Panc1 (cell line): ENCODE data around the gene PRKG1. TPM values are rescaled to one million over a fixed set of nuclear protein-coding genes. Genes with fewer than 3 reads are reported as not detected.

Experiments used
- ATAC-seq: fragments of 200-7000 bp; cut with Tn5 transposase; 2 replicates; pipeline ENCODE4 v1.9.1; 2020; ENCODE audit warnings: mild to moderate bottlenecking, moderate library complexity
- BruUV-seq: library from RNA; stranded (reverse); fragments of 400-500 nt; replicated peaks from 2 replicates; lab custom pipeline; 2021; lab: Mats Ljungman, UMichigan
- CTCF ChIA-PET: fragments of 300-600 bp; sonication (Branson Sonifier 250); formaldehyde crosslinking; loops from one replicate; lab custom pipeline; 2022; ENCODE audit warnings: antibody characterized with exemption; lab: Charles Lee
- POLR2A ChIA-PET: fragments of 300-600 bp; sonication (Branson Sonifier 250); formaldehyde crosslinking; loops from one replicate; lab custom pipeline; 2022; ENCODE audit warnings: antibody characterized with exemption; lab: Charles Lee
- DNase-seq: peaks from one replicate; pipeline ENCODE4 v3.0.0-alpha.2; 2010; ENCODE audit warnings: low read depth, low spot score
- H3K27ac ChIP-seq: 2 replicates; pipeline ENCODE4 v1.5.1; 2011; ENCODE audit warnings: mild to moderate bottlenecking, low read length, inconsistent platforms
- H3K27me3 ChIP-seq: fragments of 200-500 bp; sonication (Bioruptor generic); 2 replicates; pipeline ENCODE4 v1.6.0; 2014; ENCODE audit warnings: low read length, inconsistent platforms; ENCODE audit not compliant: control insufficient read depth, insufficient read depth
- H3K36me3 ChIP-seq: fragments of 200-500 bp; sonication (Bioruptor generic); 2 replicates; pipeline ENCODE4 v1.5.1; 2014; ENCODE audit warnings: inconsistent platforms, mild to moderate bottlenecking, low read length, moderate library complexity; ENCODE audit not compliant: control insufficient read depth, insufficient read depth
- H3K4me1 ChIP-seq: 2 replicates; pipeline ENCODE4 v1.5.1; 2011; ENCODE audit warnings: inconsistent platforms, mild to moderate bottlenecking, low read length, moderate library complexity; ENCODE audit not compliant: control insufficient read depth, insufficient read depth
- H3K4me3 ChIP-seq, 2 experiments: 2 replicates each; pipeline ENCODE4 v1.5.1; 2011 to 2012; ENCODE audit warnings: low read depth in 2 of 2, low read length in 2 of 2, mild to moderate bottlenecking in 2 of 2, inconsistent platforms in 1 of 2, moderate library complexity in 1 of 2
- H3K9me3 ChIP-seq: fragments of 200-500 bp; sonication (Bioruptor generic); 2 replicates; pipeline ENCODE4 v1.5.1; 2014; ENCODE audit warnings: low read depth, mild to moderate bottlenecking, inconsistent platforms, low read length, moderate library complexity; ENCODE audit not compliant: control insufficient read depth, insufficient read depth
- CTCF ChIP-seq: fragments of 450-650 bp; IDR thresholded peaks from 2 replicates; pipeline ENCODE4 v1.5.1; 2017; ENCODE audit warnings: mild to moderate bottlenecking
- POLR2AphosphoS5 ChIP-seq: IDR thresholded peaks from 2 replicates; pipeline ENCODE4 v1.6.1; 2012; ENCODE audit warnings: mild to moderate bottlenecking, low read depth, low read length, moderate library complexity
- REST ChIP-seq, 2 experiments: IDR thresholded peaks; 2 replicates each; pipeline ENCODE4 v1.6.1; 2011 to 2012; ENCODE audit warnings: low read depth in 2 of 2, control low read depth in 1 of 2, low read length in 1 of 2, mild to moderate bottlenecking in 1 of 2, moderate library complexity in 1 of 2; ENCODE audit not compliant: insufficient read depth in 1 of 2
- SIN3A ChIP-seq: IDR thresholded peaks from 2 replicates; pipeline ENCODE4 v1.6.1; 2012; ENCODE audit warnings: low read depth, mild to moderate bottlenecking, low read length, moderate library complexity, borderline replicate concordance; ENCODE audit not compliant: insufficient read depth
- TCF7L2 ChIP-seq: IDR thresholded peaks from 2 replicates; pipeline ENCODE4 v1.6.1; 2011; ENCODE audit warnings: mild to moderate bottlenecking, low read depth, low read length, inconsistent platforms
- in situ Hi-C: cut with HindIII; loops from 2 replicates; pipeline ENCODE4 v1.10.0; 2016; ENCODE audit warnings: low sequenced_read_pairs, low pct_unique_long_range_greater_than_20kb
- intact Hi-C: fragments of 100-400 bp; cut with micrococcal nuclease; formaldehyde crosslinking; loops from one replicate; pipeline ENCODE4 v1.10.0; 2022; ENCODE audit not compliant: unreplicated experiment
- total RNA-seq: library from RNA; stranded (reverse); gene quantifications from one replicate; pipeline ENCODE4 v1.2.1, GENCODE V29; 2021; ENCODE audit not compliant: unreplicated experiment

The PRKG1 gene
- total RNA-seq, 1 experiment from 2014 or later: 0.92 TPM

DNA sequence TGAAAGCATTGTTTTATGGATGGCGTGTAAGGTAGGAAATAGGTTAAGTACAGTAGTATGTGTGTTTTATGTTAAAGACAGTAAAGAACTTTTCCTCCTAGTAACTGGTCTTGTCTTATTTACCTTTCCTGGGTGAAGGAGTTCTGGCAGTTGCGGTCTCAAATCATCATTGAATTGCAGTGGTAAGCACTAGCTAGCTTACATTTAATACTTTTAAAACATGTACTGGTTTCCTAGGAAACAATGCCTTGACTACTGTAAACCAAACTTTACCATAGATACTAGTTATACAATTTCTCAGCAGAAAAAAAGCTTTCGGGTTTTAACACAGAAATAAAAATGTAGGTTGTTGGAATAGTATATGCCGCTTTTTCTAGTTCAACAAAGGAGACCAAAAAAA is 37.7 kb downstream of the PRKG1 start:
- no peak overlapping the region for H3K27ac ChIP-seq
- ChIA-PET CTCF (no interaction called here), POLR2A (interaction anchor here (0.5 kb wide), 1 partner anchor 1449 kb away, joined by 3 read pairs; no protein-coding TSS in a partner anchor)
- in situ Hi-C loops: no loop called here
- ATAC-seq (no peak), DNase-seq (no peak)
- BruUV-seq: no TSS peak
- no peaks in the 10 kb centered on the region; the same call in 1 of the 2 replicates for H3K27me3 ChIP-seq
- no peaks in the 10 kb centered on the region for H3K4me1 ChIP-seq
- no peaks in the 10 kb centered on the region for H3K36me3 ChIP-seq
- H3K9me3 ChIP-seq: no peaks in the 10 kb centered on the region
- no peak for TF ChIP-seq POLR2AphosphoS5
- no peak for TF ChIP-seq SIN3A
- TF ChIP-seq CTCF: no peak
- no peak for TF ChIP-seq REST (IDR thresholded peaks at IDR 0.05; ENCODE audit: insufficient read depth in 1 of 2, low read depth in 2 of 2, low read length in 1 of 2)
- no peak for TF ChIP-seq TCF7L2
- intact Hi-C loops: no loop called here
- H3K4me3 ChIP-seq: no peak overlapping the region

GRCh38 chr10:51113007-51113406 is 38.7 kb downstream of the PRKG1 start:
- H3K4me1 ChIP-seq: no peaks in the 10 kb centered on the region

More at GRCh38 chr10:51113007-51113406, 38.7 kb downstream of the PRKG1 start:
- intact Hi-C loops (no loop called here), in situ Hi-C loops (no loop called here)
- Histone ChIP-seq H3K4me3 (no peak overlapping the region), H3K36me3 (no peaks in the 10 kb centered on the region), H3K9me3 (no peaks in the 10 kb centered on the region), H3K27me3 (no peaks in the 10 kb centered on the region; the same call in 1 of the 2 replicates), H3K27ac (no peak overlapping the region)
- no TSS peak for BruUV-seq
- TF ChIP-seq SIN3A (no peak), CTCF (no peak), POLR2AphosphoS5 (no peak), REST (IDR thresholded peaks at IDR 0.05; ENCODE audit: insufficient read depth in 1 of 2, low read depth in 2 of 2, low read length in 1 of 2) (no peak), TCF7L2 (no peak)
- DNase-seq (no peak), ATAC-seq (no peak)
- ChIA-PET CTCF (no interaction called here), POLR2A (no interaction called here)
